Psoas muscle (tissue), 8 donors: ENCODE measurements around the gene SMAP1. TPM values are rescaled to one million over a fixed set of nuclear protein-coding genes. Genes with fewer than 3 reads are reported as not detected.

Source experiments
- ATAC-seq, 4 donors: fragments of 200-7000 bp; cut with Tn5 transposase; one replicate each; pipeline ENCODE4 v1.9.1; 2020; ENCODE audit warnings: moderate library complexity in 3 of 4, mild to moderate bottlenecking in 2 of 4
- DNase-seq, 2 donors: peaks; one replicate each; pipeline ENCODE4 v3.0.0-alpha.2; 2020
- H3K27ac ChIP-seq: fragments of 200-600 bp; one replicate; pipeline ENCODE4 v1.8.0; 2022
- H3K27me3 ChIP-seq, 3 donors: fragments of 200-600 bp in 1 of 3; one replicate each; pipeline versions ENCODE4 v1.6.1 to v1.8.0; 2013 to 2022; ENCODE audit warnings: low read length in 2 of 3, mild to moderate bottlenecking in 2 of 3, moderate library complexity in 1 of 3; ENCODE audit not compliant: insufficient read depth in 3 of 3
- H3K36me3 ChIP-seq, 2 donors: fragments of 200-600 bp in 1 of 2; one replicate each; pipeline versions ENCODE4 v1.6.1 to v1.8.0; 2013 to 2022; ENCODE audit warnings: low read depth in 1 of 2, mild to moderate bottlenecking in 1 of 2, moderate library complexity in 1 of 2; ENCODE audit not compliant: insufficient read depth in 1 of 2
- H3K4me1 ChIP-seq: fragments of 200-600 bp; one replicate; pipeline ENCODE4 v1.8.0; 2022
- H3K4me3 ChIP-seq: fragments of 200-600 bp; one replicate; pipeline ENCODE4 v1.8.0; 2022; ENCODE audit warnings: mild to moderate bottlenecking
- H3K9me3 ChIP-seq: fragments of 200-600 bp; one replicate; pipeline ENCODE4 v1.8.0; 2022
- CTCF ChIP-seq: fragments of 200-600 bp; IDR thresholded peaks from one replicate; pipeline ENCODE4 v1.8.0; 2022; ENCODE audit warnings: antibody characterized with exemption
- WGBS, 3 donors: extraction: QIAGEN DNeasy Blood & Tissue Kit; methylation state at CpG; one replicate each; pipeline versions ENCODE4 v1.1.6 to v1.1.7; 2013; 5-methylcytosine and 5-hydroxymethylcytosine counted together
- intact Hi-C, 2 donors: fragments of 100-400 bp; cut with DNase I; formaldehyde crosslinking; loops; one replicate each; pipeline versions ENCODE4 v1.11.0 to v1.14.2; 2022
- polyA plus RNA-seq, 3 donors: library from polyadenylated mRNA; stranded (reverse); fragments of 200-250 nt; gene quantifications; one replicate each; pipeline ENCODE4 v1.2.3, GENCODE V29; 2013
- total RNA-seq, 4 donors: library from RNA; stranded (reverse); fragmentation: NEBNext Ultra II Directional in 2 of 4; extraction: Animal tissue kit (Norgen Biotek cat#: 25700) in 2 of 4; gene quantifications; one replicate each; pipeline versions ENCODE4 v1.2.1 to v1.2.4, GENCODE V29; 2021 to 2023
- donor health status: healthy with polysubstance abuse.
- donor health status: DM: no; HTN: no; CAD: no; lungs with moderate emphysema.
- donor health status: Bipolar disorder and iron deficiency.
- donor health status: healthy.
- donor health status: DM: yes; HTN: yes; CAD: no.
- donor health status: DM: no; HTN: no; CAD: no.
- donor health status: DM: no; HTN: no; CAD: no.
- donor health status: DM: yes; HTN: yes; CAD: no.

The SMAP1 gene
- total and polyA plus RNA-seq, 7 donors = 19.0 to 40.2 (median 24.0) TPM

GRCh38 chr6:70886071-70886470, 218.4 kb downstream of the SMAP1 start:
- TF ChIP-seq CTCF = no peak
- H3K27ac ChIP-seq = no peak overlapping the region
- H3K9me3 ChIP-seq = no peaks in the 10 kb centered on the region
- H3K36me3 ChIP-seq = no peaks in the 10 kb centered on the region
- intact Hi-C loops = loop anchor here in 1 of 2 donors (10.0 kb wide), 1 partner anchor 341 kb away; no protein-coding TSS in a partner anchor
- DNase-seq (no peak), ATAC-seq (no peak)
- 88 to 94% (median 91%) methylated on average over 2 of the region's 2 CpGs for WGBS, 3 donors
- peaks cover 7% of the 10 kb centered on the region for H3K4me1 ChIP-seq
- H3K4me3 ChIP-seq = no peak overlapping the region
- H3K27me3 ChIP-seq = no peaks in the 10 kb centered on the region

GRCh38 chr6:70886661-70887060, 219.0 kb downstream of the SMAP1 start:
- intact Hi-C loops = loop anchor here in 1 of 2 donors (10.0 kb wide), 1 partner anchor 342 kb away; no protein-coding TSS in a partner anchor
- H3K27ac ChIP-seq = no peak overlapping the region
- 45 to 54% (median 52%) methylated on average over 2 of the region's 2 CpGs for WGBS, 3 donors
- H3K36me3 ChIP-seq = no peaks in the 10 kb centered on the region
- no peaks in the 10 kb centered on the region for H3K27me3 ChIP-seq
- no peak for DNase-seq
- H3K9me3 ChIP-seq = no peaks in the 10 kb centered on the region
- ATAC-seq = peak; percentile 50 to 73 (median 66)
- peaks cover 7% of the 10 kb centered on the region for H3K4me1 ChIP-seq
- TF ChIP-seq CTCF = no peak
- H3K4me3 ChIP-seq = no peak overlapping the region

GRCh38 chr6:70889270-70889669, 221.6 kb downstream of the SMAP1 start:
- DNase-seq (no peak), ATAC-seq (no peak)
- WGBS, 3 donors = 77 to 81% (median 79%) methylated on average over 7 of the region's 7 CpGs
- Histone ChIP-seq H3K4me3 (no peak overlapping the region), H3K27ac (no peak overlapping the region), H3K4me1 (peaks cover 7% of the 10 kb centered on the region), H3K36me3 (no peaks in the 10 kb centered on the region), H3K27me3 (no peaks in the 10 kb centered on the region), H3K9me3 (no peaks in the 10 kb centered on the region)
- TF ChIP-seq CTCF = no peak
- intact Hi-C loops = loop anchor here in 1 of 2 donors (10.0 kb wide), 1 partner anchor 344 kb away; no protein-coding TSS in a partner anchor

GRCh38 chr6:70894001-70894400, 226.3 kb downstream of the SMAP1 start:
- intact Hi-C loops = no loop called here
- ATAC-seq = no peak
- Histone ChIP-seq H3K36me3 (no peaks in the 10 kb centered on the region), H3K27me3 (no peaks in the 10 kb centered on the region), H3K27ac (no peak overlapping the region), H3K4me1 (no peaks in the 10 kb centered on the region), H3K4me3 (no peak overlapping the region), H3K9me3 (no peaks in the 10 kb centered on the region)
- TF ChIP-seq CTCF = no peak
- whole genome bisulfite sequencing, 3 donors = 73 to 81% (median 81%) methylated on average over 12 of the region's 12 CpGs
- DNase-seq = no peak

GRCh38 chr6:70900047-70900446, 232.4 kb downstream of the SMAP1 start:
- Histone ChIP-seq H3K9me3 (no peaks in the 10 kb centered on the region), H3K4me3 (no peak overlapping the region), H3K27me3 (no peaks in the 10 kb centered on the region), H3K36me3 (no peaks in the 10 kb centered on the region), H3K4me1 (no peaks in the 10 kb centered on the region), H3K27ac (no peak overlapping the region)
- no peak for TF ChIP-seq CTCF
- DNase-seq (no peak), ATAC-seq (peak in 1 of 4 donors; percentile 31)
- intact Hi-C loops = no loop called here
- 52 to 68% (median 62%) methylated on average over 2 of the region's 2 CpGs for WGBS, 3 donors
